RKO (cell line): ENCODE results near the gene ITPA.

ENCODE experiments used
- DNase-seq: peaks from one replicate; pipeline ENCODE4 v3.0.0-alpha.2; 2016; ENCODE audit warnings: low spot score

ITPA gene

GRCh38 chr20:3209257-3209945, at the start of gene ITPA:
Gene ITPA (plus strand): TSS chr20:3209498. CDS start chr20:3209552, 54 bp downstream.
- DNase-seq, result peak; percentile 65

- DNase-seq, result no peak
Observed at GRCh38 chr20:3160418-3160817, 48.9 kb upstream of the ITPA start.

- DNase-seq, result no peak
Observed at GRCh38 chr20:3161316-3162079, 47.8 kb upstream of the ITPA start.

GRCh38 chr20:3162080-3162611, 47.2 kb upstream of the ITPA start:
- no peak for DNase-seq

- DNase-seq, result no peak
Observed at GRCh38 chr20:3163099-3164042, 45.9 kb upstream of the ITPA start.

- DNase-seq, result no peak
Observed at GRCh38 chr20:3164043-3164762, 45.1 kb upstream of the ITPA start.

- DNase-seq, result no peak
Observed at GRCh38 chr20:3164763-3165410, 44.4 kb upstream of the ITPA start.

GRCh38 chr20:3165473-3166337, 43.6 kb upstream of the ITPA start:
- no peak for DNase-seq

GRCh38 chr20:3166338-3166912, 42.9 kb upstream of the ITPA start:
- no peak for DNase-seq

- DNase-seq, result no peak
Observed at GRCh38 chr20:3166913-3167342, 42.4 kb upstream of the ITPA start.

- no peak for DNase-seq
Observed at GRCh38 chr20:3167738-3168078, 41.6 kb upstream of the ITPA start.

- DNase-seq, result no peak
Observed at GRCh38 chr20:3168079-3168828, 41.0 kb upstream of the ITPA start.

- DNase-seq, result no peak
Observed at GRCh38 chr20:3168829-3169590, 40.3 kb upstream of the ITPA start.

GRCh38 chr20:3171391-3172125, 37.7 kb upstream of the ITPA start:
- no peak for DNase-seq

- no peak for DNase-seq
Observed at GRCh38 chr20:3172126-3172932, 37.0 kb upstream of the ITPA start.

GRCh38 chr20:3172933-3173609, 36.2 kb upstream of the ITPA start, which contains the start of gene LZTS3:
Gene LZTS3 (minus strand): TSS chr20:3173549. CDS start chr20:3167163, 6,386 bp downstream.
- DNase-seq, result peak; percentile 86
